Inflammatory macrophage treated with lipopolysaccharide for 4 hours (primary cell): ENCODE data around the gene ZFP64.

Experiments used
- DNase-seq: peaks from one replicate; pipeline ENCODE4 v3.0.0-alpha.2; 2020

Gene ZFP64

GRCh38 chr20:52103913-52104545, 87.5 kb downstream of the ZFP64 start:
- DNase-seq = no peak

- no peak for DNase-seq
These were observed 88.2 kb downstream of the ZFP64 start for GRCh38 chr20:52103335-52103912.

- no peak for DNase-seq
These were observed 89.0 kb downstream of the ZFP64 start for GRCh38 chr20:52102559-52102958.

GRCh38 chr20:52102126-52102525, 89.5 kb downstream of the ZFP64 start:
- no peak for DNase-seq
